ENCODE measurements around the gene VEPH1. TPM values are rescaled to one million over a fixed set of nuclear protein-coding genes. Genes with fewer than 3 reads are reported as not detected.

Gene VEPH1
- total and polyA plus RNA-seq, 3 experiments from 2014 or later, result not detected

DNA sequence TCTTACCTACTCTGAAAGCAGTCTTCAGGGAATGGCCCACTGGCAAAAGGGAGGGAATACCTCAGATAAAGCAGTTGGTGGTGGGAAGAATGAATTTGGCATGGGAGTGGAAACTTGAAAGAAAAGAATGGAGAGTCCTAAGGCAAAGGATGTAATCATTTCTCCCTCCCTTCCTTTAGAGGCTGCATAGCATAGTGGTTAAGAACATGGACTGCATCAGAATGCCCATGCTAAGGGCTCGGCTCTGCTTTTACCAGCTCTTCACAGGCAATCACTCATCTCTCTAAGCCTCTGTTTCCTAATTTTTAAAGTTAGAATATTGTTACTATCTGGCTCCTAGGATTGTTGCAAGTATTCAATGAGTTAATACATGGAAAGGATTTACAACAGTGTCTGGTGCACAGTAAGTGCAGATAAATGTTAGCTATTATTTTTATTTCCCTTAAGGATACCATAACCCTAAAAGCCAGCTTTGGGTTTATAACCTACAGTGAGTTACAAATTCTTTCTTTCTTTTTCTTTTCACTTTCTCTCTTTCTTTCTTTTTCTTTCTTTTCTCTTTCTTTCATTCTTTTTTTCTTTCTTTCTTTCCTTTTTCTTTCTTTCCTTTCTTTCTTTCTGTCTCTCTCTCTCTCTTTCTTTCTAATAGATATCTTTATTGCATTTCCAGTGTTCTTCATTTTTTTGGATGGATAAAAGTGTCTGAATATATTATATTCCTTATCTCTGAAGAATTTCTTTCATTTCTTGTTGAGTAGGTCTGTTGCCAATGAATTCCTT is 23.6 kb downstream of the VEPH1 start:
- Histone ChIP-seq H3K4me1 (ENCODE audit: insufficient read depth, low read length) (no peaks in the 10 kb centered on the region), H3K36me3 (ENCODE audit: insufficient read depth, low read length) (no peaks in the 10 kb centered on the region), H3K27ac (ENCODE audit: low read depth, low read length) (no peak overlapping the region), H3K27me3 (ENCODE audit: insufficient read depth, low read length, poor library complexity, severe bottlenecking) (no peaks in the 10 kb centered on the region), H3K4me3 (ENCODE audit: low read length) (no peak overlapping the region), H3K9me3 (ENCODE audit: low read length) (no peaks in the 10 kb centered on the region)
- Mint-ChIP-seq H3K27me3 (peaks cover 2 to 28% of the 10 kb centered on the region in 2 donors), H3K27ac (no peak overlapping the region), H3K9me3 (peaks cover 2 to 11% (median 6%) of the 10 kb centered on the region in 5 donors), H3K4me3 (no peak overlapping the region), H3K4me1 (no peaks in the 10 kb centered on the region), H3K36me3 (no peaks in the 10 kb centered on the region)
- no peak for DNase-seq
- ChIA-PET CTCF (no interaction called here), POLR2A (no interaction called here)

DNA sequence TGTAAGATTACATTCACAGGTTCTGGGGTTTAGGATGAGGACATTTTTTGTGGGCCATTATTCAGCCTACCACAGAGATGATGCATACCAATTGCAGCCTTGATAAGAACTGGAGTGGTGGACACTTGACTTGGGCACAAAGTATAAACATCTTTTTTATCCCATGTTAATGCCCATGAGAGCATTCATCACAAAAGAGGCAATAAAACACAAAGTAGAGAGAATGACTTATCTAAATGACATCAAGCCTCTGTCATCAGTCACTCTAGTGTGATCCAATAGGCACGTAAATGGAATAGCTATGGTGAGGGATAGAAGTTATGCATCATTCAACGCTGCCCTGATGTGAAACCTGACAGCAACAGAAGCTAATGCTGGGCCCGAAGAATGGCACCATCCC is 25.8 kb downstream of the VEPH1 start:
- ChIA-PET CTCF (no interaction called here), POLR2A (no interaction called here)
- Mint-ChIP-seq H3K9me3 (peaks cover 0 to 8% (median 6%) of the 10 kb centered on the region in 5 donors), H3K27me3 (peaks cover 0 to 10% of the 10 kb centered on the region in 2 donors), H3K4me1 (no peaks in the 10 kb centered on the region), H3K27ac (no peak overlapping the region), H3K36me3 (no peaks in the 10 kb centered on the region), H3K4me3 (no peak overlapping the region)
- Histone ChIP-seq H3K9me3 (ENCODE audit: low read length) (no peaks in the 10 kb centered on the region), H3K4me1 (ENCODE audit: insufficient read depth, low read length) (no peaks in the 10 kb centered on the region), H3K36me3 (ENCODE audit: insufficient read depth, low read length) (no peaks in the 10 kb centered on the region), H3K27ac (ENCODE audit: low read depth, low read length) (no peak overlapping the region), H3K4me3 (ENCODE audit: low read length) (no peak overlapping the region), H3K27me3 (ENCODE audit: insufficient read depth, low read length, poor library complexity, severe bottlenecking) (no peaks in the 10 kb centered on the region)
- no peak for DNase-seq

GRCh38 chr3:157475921-157476414 is 27.2 kb downstream of the VEPH1 start:
- Histone ChIP-seq H3K27ac (ENCODE audit: low read depth, low read length) (no peak overlapping the region), H3K9me3 (ENCODE audit: low read length) (no peaks in the 10 kb centered on the region), H3K27me3 (ENCODE audit: insufficient read depth, low read length, poor library complexity, severe bottlenecking) (no peaks in the 10 kb centered on the region), H3K36me3 (ENCODE audit: insufficient read depth, low read length) (no peaks in the 10 kb centered on the region), H3K4me1 (ENCODE audit: insufficient read depth, low read length) (no peaks in the 10 kb centered on the region), H3K4me3 (ENCODE audit: low read length) (no peak overlapping the region)
- no peak for DNase-seq
- Mint-ChIP-seq H3K36me3 (no peaks in the 10 kb centered on the region), H3K27ac (no peak overlapping the region), H3K27me3 (peaks cover 0 to 6% of the 10 kb centered on the region in 2 donors), H3K4me3 (no peak overlapping the region), H3K4me1 (no peaks in the 10 kb centered on the region), H3K9me3 (peaks cover 0 to 6% (median 0%) of the 10 kb centered on the region in 5 donors)
- POLR2A ChIA-PET, result no interaction called here
- CTCF ChIA-PET, result no interaction called here

DNA sequence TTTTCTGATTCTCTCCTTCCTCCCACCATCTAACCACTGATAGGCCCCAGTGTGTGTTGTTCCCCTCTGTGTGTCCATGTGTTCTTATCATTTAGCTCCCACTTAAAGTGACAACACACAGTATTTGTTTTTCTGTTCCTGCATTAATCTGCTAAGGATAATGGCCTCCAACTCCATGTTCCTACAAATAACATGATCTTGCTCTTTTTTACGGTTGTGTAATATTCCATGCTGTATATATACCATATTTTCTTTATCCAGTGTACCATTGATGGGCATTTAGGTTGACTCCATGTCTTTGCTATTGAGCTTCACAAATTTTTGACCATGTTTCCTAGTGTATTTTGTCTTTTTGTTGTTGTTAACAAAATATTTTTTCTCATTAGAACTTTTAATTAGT is 30.6 kb downstream of the VEPH1 start:
- H3K9me3 ChIP-seq (ENCODE audit: low read length), result no peaks in the 10 kb centered on the region
- Mint-ChIP-seq H3K36me3 (no peaks in the 10 kb centered on the region), H3K27me3 (no peaks in the 10 kb centered on the region), H3K27ac (no peak overlapping the region), H3K4me3 (no peak overlapping the region), H3K4me1 (no peaks in the 10 kb centered on the region), H3K9me3 (peaks cover 0 to 4% (median 0%) of the 10 kb centered on the region in 5 donors)
- H3K4me3 ChIP-seq (ENCODE audit: low read length), result no peak overlapping the region
- H3K27me3 ChIP-seq (ENCODE audit: insufficient read depth, low read length, poor library complexity, severe bottlenecking), result no peaks in the 10 kb centered on the region
- H3K36me3 ChIP-seq (ENCODE audit: insufficient read depth, low read length), result no peaks in the 10 kb centered on the region
- POLR2A ChIA-PET, result no interaction called here
- no peaks in the 10 kb centered on the region for H3K4me1 ChIP-seq (ENCODE audit: insufficient read depth, low read length)
- no peak for DNase-seq
- no peak overlapping the region for H3K27ac ChIP-seq (ENCODE audit: low read depth, low read length)
- CTCF ChIA-PET, result interaction anchor here (1.5 kb wide), 1 partner anchor 8 kb away, joined by 4 read pairs; no protein-coding TSS in a partner anchor

DNA sequence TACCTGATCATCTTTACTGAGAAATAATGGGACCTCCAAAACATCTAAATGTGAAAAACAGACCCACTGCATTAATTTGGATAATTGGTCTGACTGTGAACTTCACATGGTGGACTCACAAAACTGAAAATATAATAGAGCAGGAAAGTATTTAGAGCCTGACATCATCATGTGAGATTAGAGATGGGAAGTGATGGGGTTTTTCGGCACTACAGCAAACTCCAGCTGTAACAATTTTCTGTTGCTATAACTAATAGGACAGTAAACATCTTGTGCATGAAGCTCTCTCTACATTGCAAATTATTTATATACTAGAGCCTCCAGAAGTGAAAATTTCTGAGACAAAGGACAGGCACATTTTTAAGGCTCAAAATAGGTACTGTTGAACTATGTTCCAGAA is 32.2 kb downstream of the VEPH1 start:
- POLR2A ChIA-PET, result no interaction called here
- no peaks in the 10 kb centered on the region for H3K27me3 Mint-ChIP-seq
- no peak for DNase-seq
- H3K27ac ChIP-seq (ENCODE audit: low read depth, low read length), result no peak overlapping the region
- no peaks in the 10 kb centered on the region for H3K27me3 ChIP-seq (ENCODE audit: insufficient read depth, low read length, poor library complexity, severe bottlenecking)
- no peaks in the 10 kb centered on the region for H3K9me3 Mint-ChIP-seq
- no peak overlapping the region for H3K27ac Mint-ChIP-seq
- H3K36me3 ChIP-seq (ENCODE audit: insufficient read depth, low read length), result no peaks in the 10 kb centered on the region
- no peak overlapping the region for H3K4me3 ChIP-seq (ENCODE audit: low read length)
- CTCF ChIA-PET, result no interaction called here
- H3K4me1 Mint-ChIP-seq, result no peaks in the 10 kb centered on the region
- H3K4me1 ChIP-seq (ENCODE audit: insufficient read depth, low read length), result no peaks in the 10 kb centered on the region
- no peak overlapping the region for H3K4me3 Mint-ChIP-seq
- H3K9me3 ChIP-seq (ENCODE audit: low read length), result no peaks in the 10 kb centered on the region
- H3K36me3 Mint-ChIP-seq, result no peaks in the 10 kb centered on the region

DNA sequence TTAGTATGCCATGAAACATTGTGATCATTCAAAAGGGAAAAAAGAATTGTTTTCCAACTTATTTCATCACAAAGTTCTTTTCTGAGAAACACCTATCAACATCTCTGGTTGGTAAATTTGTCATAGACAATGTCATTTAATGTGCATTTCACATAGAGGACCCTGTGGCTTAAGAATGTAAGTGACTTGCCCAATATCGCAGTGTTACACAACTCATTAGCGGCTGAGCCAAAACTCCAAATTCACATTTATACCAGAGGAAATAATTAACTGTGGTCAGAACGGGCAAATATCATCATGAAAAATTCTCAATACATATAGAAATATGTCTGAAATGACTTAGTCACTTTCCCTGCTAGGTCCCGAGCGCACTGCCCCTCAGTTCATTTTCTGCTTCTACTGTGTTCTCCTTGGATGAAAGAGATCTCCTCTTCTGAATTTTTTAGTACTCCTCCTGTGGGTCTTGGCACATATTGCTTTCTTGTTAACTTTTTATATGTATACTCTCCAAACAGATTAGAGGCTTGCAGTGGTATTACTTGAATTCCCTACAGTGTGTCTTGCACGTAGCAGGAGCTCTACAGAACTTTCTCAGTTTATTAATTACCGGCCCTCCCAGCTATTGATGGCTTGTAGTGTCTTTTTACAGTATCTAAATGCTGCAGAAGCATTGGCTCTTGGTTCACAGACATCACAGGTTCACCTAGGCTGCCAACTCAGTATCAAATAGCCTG is 33.5 kb downstream of the VEPH1 start:
- no peaks in the 10 kb centered on the region for H3K36me3 ChIP-seq (ENCODE audit: insufficient read depth, low read length)
- H3K4me3 ChIP-seq (ENCODE audit: low read length), result no peak overlapping the region
- no peaks in the 10 kb centered on the region for H3K27me3 ChIP-seq (ENCODE audit: insufficient read depth, low read length, poor library complexity, severe bottlenecking)
- Mint-ChIP-seq H3K4me1 (no peaks in the 10 kb centered on the region), H3K27ac (no peak overlapping the region), H3K27me3 (no peaks in the 10 kb centered on the region), H3K9me3 (no peaks in the 10 kb centered on the region), H3K36me3 (no peaks in the 10 kb centered on the region), H3K4me3 (no peak overlapping the region)
- H3K9me3 ChIP-seq (ENCODE audit: low read length), result no peaks in the 10 kb centered on the region
- no peaks in the 10 kb centered on the region for H3K4me1 ChIP-seq (ENCODE audit: insufficient read depth, low read length)
- POLR2A ChIA-PET, result no interaction called here
- CTCF ChIA-PET, result no interaction called here
- DNase-seq, result no peak
- H3K27ac ChIP-seq (ENCODE audit: low read depth, low read length), result no peak overlapping the region

- no peaks in the 10 kb centered on the region for H3K27me3 ChIP-seq (ENCODE audit: insufficient read depth, low read length, poor library complexity, severe bottlenecking)
- no peak for DNase-seq
- H3K4me1 Mint-ChIP-seq, result no peaks in the 10 kb centered on the region
- ChIA-PET POLR2A (no interaction called here), CTCF (no interaction called here)
- no peaks in the 10 kb centered on the region for H3K9me3 ChIP-seq (ENCODE audit: low read length)
- peaks cover 0 to 8% of the 10 kb centered on the region in 2 donors for H3K27me3 Mint-ChIP-seq
- H3K4me3 Mint-ChIP-seq, result no peak overlapping the region
- H3K27ac ChIP-seq (ENCODE audit: low read depth, low read length), result no peak overlapping the region
- H3K4me1 ChIP-seq (ENCODE audit: insufficient read depth, low read length), result no peaks in the 10 kb centered on the region
- no peaks in the 10 kb centered on the region for H3K9me3 Mint-ChIP-seq
- no peak overlapping the region for H3K27ac Mint-ChIP-seq
- no peak overlapping the region for H3K4me3 ChIP-seq (ENCODE audit: low read length)
- no peaks in the 10 kb centered on the region for H3K36me3 Mint-ChIP-seq
- no peaks in the 10 kb centered on the region for H3K36me3 ChIP-seq (ENCODE audit: insufficient read depth, low read length)
These were observed 36.0 kb downstream of the VEPH1 start for GRCh38 chr3:157467200-157467599.

- no peaks in the 10 kb centered on the region for H3K4me1 ChIP-seq (ENCODE audit: insufficient read depth, low read length)
- ChIA-PET CTCF (interaction anchor here (1.6 kb wide), 1 partner anchor 8 kb away, joined by 4 read pairs; no protein-coding TSS in a partner anchor), POLR2A (no interaction called here)
- Mint-ChIP-seq H3K9me3 (peaks cover 0 to under 1% (median 0%) of the 10 kb centered on the region in 5 donors), H3K4me1 (no peaks in the 10 kb centered on the region), H3K4me3 (no peak overlapping the region), H3K27me3 (peaks cover 0 to 13% of the 10 kb centered on the region in 2 donors), H3K27ac (no peak overlapping the region), H3K36me3 (no peaks in the 10 kb centered on the region)
- peaks cover 4% of the 10 kb centered on the region for H3K27me3 ChIP-seq (ENCODE audit: insufficient read depth, low read length, poor library complexity, severe bottlenecking)
- no peak overlapping the region for H3K4me3 ChIP-seq (ENCODE audit: low read length)
- no peaks in the 10 kb centered on the region for H3K36me3 ChIP-seq (ENCODE audit: insufficient read depth, low read length)
- no peaks in the 10 kb centered on the region for H3K9me3 ChIP-seq (ENCODE audit: low read length)
- no peak for DNase-seq
- no peak overlapping the region for H3K27ac ChIP-seq (ENCODE audit: low read depth, low read length)
These were observed 37.5 kb downstream of the VEPH1 start for GRCh38 chr3:157465741-157466140.

Measured in CD8-positive, alpha-beta memory T cell (primary cell).